ENCODE results near the gene CELA3A.
"Not testable (repeated sequence)": the region's sequence is repeated elsewhere in the genome, so short reads cannot be mapped to it uniquely, and the experiment has no call there.

GRCh38 chr1:21989672-21990393 lies 11.6 kb upstream of the CELA3A start:
- not testable (repeated sequence) for TF ChIP-seq CTCF (IDR thresholded peaks at IDR 0.05; ENCODE audit: borderline replicate concordance, extremely low read depth, low read length, poor library complexity, severe bottlenecking); EZH2 (IDR thresholded peaks at IDR 0.05; ENCODE audit: borderline replicate concordance, low read depth, low read length, severe bottlenecking)
